Measurements from ENCODE around the gene CIAPIN1.

Gene CIAPIN1

GRCh38 chr16:57381791-57382534 lies 65.2 kb downstream of the CIAPIN1 start:
- no peak for DNase-seq

- DNase-seq = no peak
Measured at GRCh38 chr16:57380671-57381462, 66.3 kb downstream of the CIAPIN1 start.

GRCh38 chr16:57379579-57379978 lies 67.6 kb downstream of the CIAPIN1 start:
- DNase-seq = no peak
